GM12878 (cell line): ENCODE results near the gene ERMN. TPM values are rescaled to one million over a fixed set of nuclear protein-coding genes. Genes with fewer than 3 reads are reported as not detected.

Experiments
- BACH1 ChIP-seq: fragments of 450-650 bp; IDR thresholded peaks from 2 replicates; pipeline ENCODE4 v1.6.1; 2017; ENCODE audit warnings: mild to moderate bottlenecking, borderline replicate concordance
- ETV6 ChIP-seq, 2 experiments: fragments of 450-650 bp in 1 of 2; IDR thresholded peaks in 1 of 2; conservative IDR thresholded peaks in 1 of 2; 2 replicates each; pipeline ENCODE4 v1.6.1; 2014; ENCODE audit warnings: antibody characterized with exemption in 1 of 2, borderline replicate concordance in 1 of 2, low read depth in 1 of 2, mild to moderate bottlenecking in 1 of 2, moderate library complexity in 1 of 2
- TCF12 ChIP-seq: IDR thresholded peaks from 2 replicates; pipeline ENCODE4 v1.6.1; 2011; ENCODE audit warnings: low read depth, mild to moderate bottlenecking, low read length
- ZNF217 ChIP-seq: fragments of 450-650 bp; IDR thresholded peaks from 2 replicates; pipeline ENCODE4 v1.6.1; 2017; ENCODE audit warnings: antibody characterized with exemption, mild to moderate bottlenecking
- polyA plus RNA-seq, 11 experiments: library from polyadenylated mRNA; depleted of rRNA in 4 of 11; unstranded in 6 of 11; stranded (reverse) in 5 of 11; fragments of >200 nt; fragmentation: Nextera tagmentation in 4 of 11; fragmentation: Illumina TruSeq in 1 of 11; extraction: Ambion mirVana in 4 of 11; extraction: Trizol in 1 of 11; gene quantifications; 1 replicate in 1 of 11; 2 replicates in 10 of 11; pipeline versions ENCODE4 v1.2.1 to v1.2.3, GENCODE V29; 2011 to 2016; ENCODE audit warnings: inconsistent platforms in 2 of 11, missing spikeins in 2 of 11, low read depth in 1 of 11
- total RNA-seq, 4 experiments: library from RNA; depleted of rRNA in 3 of 4; stranded (reverse); fragments of >200 nt in 3 of 4; fragmentation: Illumina TruSeq in 1 of 4; extraction: Trizol in 1 of 4; gene quantifications; 2 replicates each; pipeline versions ENCODE4 v1.2.1 to v1.2.3, GENCODE V29; 2013 to 2021
- TF ChIP-seq, protein P1 (sequence below): fragments of 450-650 bp; IDR thresholded peaks from 2 replicates; pipeline ENCODE4 v1.6.1; 2018; ENCODE audit warnings: borderline replicate concordance, mild to moderate bottlenecking; ENCODE audit not compliant: partially characterized antibody
- TF ChIP-seq, protein P2 (sequence below): fragments of 450-650 bp; formaldehyde crosslinking; IDR thresholded peaks from 2 replicates; pipeline ENCODE4 v1.5.0; 2022; ENCODE audit warnings: mild to moderate bottlenecking, missing genetic modification characterization

ERMN gene
- total and polyA plus RNA-seq, 10 of the 15 experiments (the other 5 are each of a cell fraction or from before 2014, with no cell fraction given) = 0.26 to 5.3 (median 1.5) TPM

DNA sequence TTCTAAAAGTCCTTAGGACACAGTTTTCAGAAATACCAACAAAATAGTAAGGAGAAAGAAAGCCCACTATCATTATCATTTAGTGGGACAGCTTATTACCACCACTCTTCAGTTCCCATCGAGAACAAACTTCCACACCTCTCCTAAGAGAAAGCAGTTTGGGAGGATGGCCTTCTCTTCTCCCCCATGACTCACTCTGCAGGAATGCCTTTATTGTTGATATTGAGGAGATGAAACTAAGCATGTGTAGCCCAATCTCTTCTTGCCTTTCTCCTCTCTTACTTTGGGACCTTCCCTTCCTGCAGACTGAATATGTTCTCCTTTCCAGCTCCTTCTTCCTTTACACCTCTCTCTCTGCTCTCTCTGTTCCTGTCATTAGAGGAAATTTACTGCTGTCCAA is 30.0 kb upstream of the ERMN start (continued):
- TF ChIP-seq BACH1 (no peak), ZNF217 (no peak), TCF12 (no peak), ETV6 (conservative IDR thresholded peaks at IDR 0.05 in 1 of 2, IDR thresholded peaks at IDR 0.05 in 1 of 2; ENCODE audit: borderline replicate concordance in 1 of 2, low read depth in 1 of 2) (no peak)
- TF ChIP-seq, protein P1, sequence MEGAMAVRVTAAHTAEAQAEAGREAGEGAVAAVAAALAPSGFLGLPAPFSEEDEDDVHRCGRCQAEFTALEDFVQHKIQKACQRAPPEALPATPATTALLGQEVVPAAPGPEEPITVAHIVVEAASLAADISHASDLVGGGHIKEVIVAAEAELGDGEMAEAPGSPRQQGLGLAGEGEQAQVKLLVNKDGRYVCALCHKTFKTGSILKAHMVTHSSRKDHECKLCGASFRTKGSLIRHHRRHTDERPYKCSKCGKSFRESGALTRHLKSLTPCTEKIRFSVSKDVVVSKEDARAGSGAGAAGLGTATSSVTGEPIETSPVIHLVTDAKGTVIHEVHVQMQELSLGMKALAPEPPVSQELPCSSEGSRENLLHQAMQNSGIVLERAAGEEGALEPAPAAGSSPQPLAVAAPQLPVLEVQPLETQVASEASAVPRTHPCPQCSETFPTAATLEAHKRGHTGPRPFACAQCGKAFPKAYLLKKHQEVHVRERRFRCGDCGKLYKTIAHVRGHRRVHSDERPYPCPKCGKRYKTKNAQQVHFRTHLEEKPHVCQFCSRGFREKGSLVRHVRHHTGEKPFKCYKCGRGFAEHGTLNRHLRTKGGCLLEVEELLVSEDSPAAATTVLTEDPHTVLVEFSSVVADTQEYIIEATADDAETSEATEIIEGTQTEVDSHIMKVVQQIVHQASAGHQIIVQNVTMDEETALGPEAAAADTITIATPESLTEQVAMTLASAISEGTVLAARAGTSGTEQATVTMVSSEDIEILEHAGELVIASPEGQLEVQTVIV = no peak
- TF ChIP-seq, protein P2, sequence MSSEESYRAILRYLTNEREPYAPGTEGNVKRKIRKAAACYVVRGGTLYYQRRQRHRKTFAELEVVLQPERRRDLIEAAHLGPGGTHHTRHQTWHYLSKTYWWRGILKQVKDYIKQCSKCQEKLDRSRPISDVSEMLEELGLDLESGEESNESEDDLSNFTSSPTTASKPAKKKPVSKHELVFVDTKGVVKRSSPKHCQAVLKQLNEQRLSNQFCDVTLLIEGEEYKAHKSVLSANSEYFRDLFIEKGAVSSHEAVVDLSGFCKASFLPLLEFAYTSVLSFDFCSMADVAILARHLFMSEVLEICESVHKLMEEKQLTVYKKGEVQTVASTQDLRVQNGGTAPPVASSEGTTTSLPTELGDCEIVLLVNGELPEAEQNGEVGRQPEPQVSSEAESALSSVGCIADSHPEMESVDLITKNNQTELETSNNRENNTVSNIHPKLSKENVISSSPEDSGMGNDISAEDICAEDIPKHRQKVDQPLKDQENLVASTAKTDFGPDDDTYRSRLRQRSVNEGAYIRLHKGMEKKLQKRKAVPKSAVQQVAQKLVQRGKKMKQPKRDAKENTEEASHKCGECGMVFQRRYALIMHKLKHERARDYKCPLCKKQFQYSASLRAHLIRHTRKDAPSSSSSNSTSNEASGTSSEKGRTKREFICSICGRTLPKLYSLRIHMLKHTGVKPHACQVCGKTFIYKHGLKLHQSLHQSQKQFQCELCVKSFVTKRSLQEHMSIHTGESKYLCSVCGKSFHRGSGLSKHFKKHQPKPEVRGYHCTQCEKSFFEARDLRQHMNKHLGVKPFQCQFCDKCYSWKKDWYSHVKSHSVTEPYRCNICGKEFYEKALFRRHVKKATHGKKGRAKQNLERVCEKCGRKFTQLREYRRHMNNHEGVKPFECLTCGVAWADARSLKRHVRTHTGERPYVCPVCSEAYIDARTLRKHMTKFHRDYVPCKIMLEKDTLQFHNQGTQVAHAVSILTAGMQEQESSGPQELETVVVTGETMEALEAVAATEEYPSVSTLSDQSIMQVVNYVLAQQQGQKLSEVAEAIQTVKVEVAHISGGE = no peak
